GM12891 (cell line): ENCODE measurements around the gene NAA20. TPM values are rescaled to one million over a fixed set of nuclear protein-coding genes. Genes with fewer than 3 reads are reported as not detected.
A peak's percentile ranks its signal among the peaks of the same experiment; 100 is the strongest.

Experiments
- DNase-seq: peaks from one replicate; pipeline ENCODE4 v3.0.0; 2011; ENCODE audit warnings: low spot score; ENCODE audit not compliant: insufficient read length
- FAIRE-seq: peaks from 2 replicates; lab custom pipeline; 2011; peaks lifted over from hg19 to GRCh38; lab: Jason Lieb, UNC
- PAX5 ChIP-seq: IDR thresholded peaks from 2 replicates; pipeline ENCODE4 v1.6.1; 2011; ENCODE audit warnings: low read length, moderate library complexity, mild to moderate bottlenecking; ENCODE audit not compliant: insufficient read depth, severe bottlenecking
- POLR2A ChIP-seq: IDR thresholded peaks from 2 replicates; pipeline ENCODE4 v1.6.1; 2011; ENCODE audit warnings: low read depth, low read length, control low read depth
- POLR2AphosphoS5 ChIP-seq: IDR thresholded peaks from 2 replicates; pipeline ENCODE4 v1.6.1; 2011; ENCODE audit warnings: low read depth, low read length, control low read depth
- POU2F2 ChIP-seq: IDR thresholded peaks from 2 replicates; pipeline ENCODE4 v1.6.1; 2011; ENCODE audit warnings: low read depth, mild to moderate bottlenecking, control low read depth, low read length, moderate library complexity
- SPI1 ChIP-seq: IDR thresholded peaks from 2 replicates; pipeline ENCODE4 v1.6.1; 2011; ENCODE audit warnings: low read depth, low read length, control low read depth
- TAF1 ChIP-seq: IDR thresholded peaks from 2 replicates; pipeline ENCODE4 v1.6.1; 2011; ENCODE audit warnings: low read depth, low read length, control low read depth
- polyA plus RNA-seq: library from polyadenylated mRNA; unstranded; fragments of >200 nt; gene quantifications from one replicate; pipeline ENCODE4 v1.2.1, GENCODE V29; 2012; ENCODE audit warnings: low read depth, missing spikeins, inconsistent platforms; ENCODE audit not compliant: missing spikeins

NAA20 gene, protein sequence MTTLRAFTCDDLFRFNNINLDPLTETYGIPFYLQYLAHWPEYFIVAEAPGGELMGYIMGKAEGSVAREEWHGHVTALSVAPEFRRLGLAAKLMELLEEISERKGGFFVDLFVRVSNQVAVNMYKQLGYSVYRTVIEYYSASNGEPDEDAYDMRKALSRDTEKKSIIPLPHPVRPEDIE
- polyA plus RNA-seq = 51.9 TPM

DNA sequence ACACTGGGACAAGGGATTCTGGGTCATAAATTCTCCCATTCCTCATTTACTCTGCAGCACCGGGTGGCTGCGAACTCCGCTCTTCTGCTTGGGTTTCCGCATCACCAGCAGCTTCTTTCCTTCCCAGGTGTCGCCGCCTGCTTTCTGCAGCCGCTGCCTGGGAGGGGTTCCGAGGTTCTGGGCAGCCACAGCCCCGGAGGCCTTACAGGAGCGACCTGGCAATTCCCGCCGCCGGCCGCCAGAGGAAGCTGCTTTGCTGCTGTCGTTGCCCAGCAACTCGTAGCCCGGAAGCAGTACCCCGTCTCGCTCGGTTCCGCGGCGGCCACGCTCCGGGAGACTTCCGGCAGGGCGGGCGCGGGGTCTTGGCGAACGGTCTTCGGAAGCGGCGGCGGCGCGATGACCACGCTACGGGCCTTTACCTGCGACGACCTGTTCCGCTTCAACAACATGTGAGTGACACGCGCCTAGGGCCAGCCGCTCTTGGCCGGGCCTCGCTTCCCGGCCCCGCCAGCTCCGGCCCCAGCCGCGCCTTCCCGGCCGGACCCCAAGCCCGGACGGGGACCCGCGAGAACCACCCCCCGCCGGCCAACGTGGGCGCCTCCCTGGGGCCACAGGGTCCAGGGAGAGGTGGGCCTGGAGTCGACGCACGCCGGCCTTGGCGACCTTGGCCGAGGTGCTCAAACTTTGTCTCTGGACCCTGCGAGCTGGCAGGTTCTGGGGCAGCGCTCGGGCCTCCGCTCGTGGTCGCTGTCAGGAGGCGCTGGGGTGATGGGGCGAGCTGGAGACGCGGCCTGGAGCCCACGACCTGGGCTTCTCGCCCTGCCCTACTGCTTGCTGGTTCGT lies at the start of gene NAA20:
TSS of gene NAA20 (plus strand) at position 362 of the 843 bp plus-strand sequence. CDS start at position 397, 35 bp downstream.
- TF ChIP-seq PAX5 (peak; percentile 80), POU2F2 (no peak), SPI1 (0 out of 2 replicates have a peak, but pooled peaks have one; percentile 5), POLR2AphosphoS5 (no peak), TAF1 (peak; percentile 55; the same call in 1 of the 2 replicates)
- peak; percentile 94 for FAIRE-seq
- peak; percentile 93 for DNase-seq

DNA sequence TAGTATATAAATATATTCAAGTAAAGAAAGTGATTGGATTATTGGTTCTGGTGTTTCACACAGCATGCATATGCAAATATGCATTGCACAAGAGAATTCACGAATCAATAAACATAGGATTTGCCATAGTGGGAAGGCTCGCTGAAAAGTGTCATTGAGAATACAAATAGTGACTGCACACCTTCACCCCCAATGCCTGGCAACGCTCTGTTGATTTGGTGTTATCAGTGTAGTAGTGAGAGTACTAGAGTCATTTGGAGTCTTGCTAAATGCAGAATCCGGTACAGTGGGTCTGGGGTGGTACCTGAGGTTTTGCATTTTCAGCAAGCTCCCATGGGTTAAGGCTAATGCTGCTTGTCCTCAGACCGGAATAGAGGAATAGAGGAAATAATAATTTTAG lies 49.7 kb upstream of the NAA20 start:
- DNase-seq = no peak
- no peak for FAIRE-seq

DNA sequence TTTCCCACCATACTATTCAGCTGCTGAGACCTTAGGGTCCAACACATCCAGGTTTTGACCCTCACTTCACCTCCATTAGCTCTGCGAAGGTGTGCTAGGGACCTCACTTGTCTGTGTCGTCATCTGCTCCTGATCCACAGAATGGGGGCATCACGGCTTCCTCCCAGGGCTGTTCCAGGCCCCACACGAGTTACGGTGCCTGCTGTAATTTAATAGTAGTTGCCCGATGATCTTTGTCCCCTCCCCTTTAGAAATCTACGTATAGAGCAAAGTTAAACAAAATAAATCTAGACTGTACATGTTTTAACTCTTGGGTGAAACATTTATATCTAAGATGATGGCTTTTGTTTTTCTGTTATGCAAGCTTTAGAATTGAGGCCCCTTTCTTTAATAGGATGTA lies 49.1 kb upstream of the NAA20 start:
- DNase-seq (no peak), FAIRE-seq (no peak)
- no peak for TF ChIP-seq SPI1
- TF ChIP-seq POU2F2 = no peak
- no peak for TF ChIP-seq TAF1
- no peak for TF ChIP-seq POLR2AphosphoS5
- TF ChIP-seq PAX5 = no peak
- no peak for TF ChIP-seq POLR2A

More for the DNA sequence above, 49.7 kb upstream of the NAA20 start:
- no peak for TF ChIP-seq TAF1
- no peak for TF ChIP-seq POLR2A
- no peak for TF ChIP-seq SPI1
- no peak for TF ChIP-seq POU2F2
- no peak for TF ChIP-seq PAX5
- TF ChIP-seq POLR2AphosphoS5 = no peak

DNA sequence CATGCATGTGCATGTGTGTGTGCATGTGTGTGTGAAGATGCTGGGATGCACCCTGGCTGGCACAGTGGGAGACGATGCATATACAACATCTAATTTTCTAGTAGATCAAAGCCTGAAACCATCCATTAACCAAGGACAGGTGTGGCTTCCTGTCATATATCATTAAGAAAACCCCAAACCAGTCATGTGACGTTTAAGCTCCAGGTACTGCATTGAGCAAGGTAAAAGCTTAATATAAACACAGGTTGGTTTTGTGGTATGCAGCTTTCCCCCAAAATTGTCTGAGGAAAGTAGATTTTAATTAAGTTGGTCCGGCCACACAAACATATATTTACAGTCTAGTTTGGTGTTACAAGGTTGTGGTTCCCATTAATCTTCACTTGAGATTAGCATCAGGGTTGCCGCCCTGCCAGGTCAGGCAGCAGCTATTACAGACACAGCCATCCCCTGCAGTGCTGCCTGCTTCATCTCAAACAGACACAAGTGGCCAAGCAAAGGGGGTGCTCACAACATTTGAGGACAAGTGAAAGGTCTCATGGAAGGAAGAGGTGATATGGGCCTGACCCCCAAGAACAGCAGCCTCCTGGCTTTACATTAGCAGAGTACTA lies 48.6 kb upstream of the NAA20 start:
- TF ChIP-seq SPI1 (no peak), POLR2AphosphoS5 (no peak)
- DNase-seq (no peak), FAIRE-seq (peak; percentile 82)

DNA sequence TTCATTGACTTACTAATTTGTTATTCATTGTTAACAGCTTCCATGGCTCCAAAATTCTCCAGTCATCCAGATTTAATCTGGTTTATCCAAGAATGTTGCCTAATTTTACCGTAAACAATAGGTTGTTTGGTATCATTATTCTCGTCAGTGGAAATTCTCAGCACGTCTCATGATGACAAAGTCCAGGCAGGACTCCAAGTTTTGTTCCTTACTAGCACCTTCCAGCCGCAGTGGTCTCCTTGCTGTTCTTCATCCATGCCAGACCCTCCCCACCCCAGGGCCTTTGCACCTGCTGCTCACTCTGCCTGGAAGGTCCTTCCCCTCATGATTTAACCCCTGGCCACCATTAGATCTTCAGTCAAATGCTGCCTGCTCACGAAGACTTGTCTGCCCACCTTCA lies 48.1 kb upstream of the NAA20 start:
- FAIRE-seq (no peak), DNase-seq (no peak)
- TF ChIP-seq SPI1 (no peak), PAX5 (no peak), POU2F2 (no peak), TAF1 (no peak), POLR2AphosphoS5 (no peak), POLR2A (no peak)

DNA sequence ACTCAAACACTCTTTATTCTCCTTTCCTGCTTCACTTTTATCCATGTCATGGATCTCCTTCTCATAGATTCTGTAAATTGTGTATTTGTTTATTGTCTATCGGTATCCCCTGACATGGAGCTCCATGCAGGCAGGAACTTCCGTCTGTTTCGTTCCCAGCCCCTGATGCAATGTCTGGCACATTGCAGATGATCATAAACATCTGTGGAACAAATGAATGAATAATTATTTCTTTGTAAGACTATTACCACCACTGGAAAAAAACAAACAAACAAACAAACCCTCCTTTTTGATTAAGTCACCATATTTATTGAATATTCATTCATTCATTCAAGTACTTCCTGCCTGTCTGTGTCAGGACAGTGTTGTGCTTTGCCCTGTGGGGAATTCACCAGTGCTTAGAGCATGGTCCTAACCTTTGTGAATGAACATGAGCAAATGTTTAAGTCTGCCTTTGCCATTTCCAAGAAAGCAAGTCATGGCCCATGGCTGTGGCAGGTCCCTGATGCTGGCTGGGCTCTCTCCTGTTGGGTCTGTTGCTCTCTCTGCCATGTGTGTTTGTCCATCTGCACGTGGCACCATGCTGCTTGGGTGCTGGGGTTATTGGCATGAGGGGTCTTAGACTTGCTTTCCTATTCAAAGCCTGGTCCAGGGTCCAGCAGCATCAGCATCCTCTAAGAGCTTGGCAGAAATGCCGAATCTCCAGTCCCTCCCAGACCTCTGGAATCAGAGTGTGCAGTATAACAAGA lies 47.5 kb upstream of the NAA20 start:
- no peak for FAIRE-seq
- DNase-seq = no peak
- TF ChIP-seq POLR2A (no peak), POU2F2 (no peak), PAX5 (no peak), SPI1 (no peak), POLR2AphosphoS5 (no peak), TAF1 (no peak)

DNA sequence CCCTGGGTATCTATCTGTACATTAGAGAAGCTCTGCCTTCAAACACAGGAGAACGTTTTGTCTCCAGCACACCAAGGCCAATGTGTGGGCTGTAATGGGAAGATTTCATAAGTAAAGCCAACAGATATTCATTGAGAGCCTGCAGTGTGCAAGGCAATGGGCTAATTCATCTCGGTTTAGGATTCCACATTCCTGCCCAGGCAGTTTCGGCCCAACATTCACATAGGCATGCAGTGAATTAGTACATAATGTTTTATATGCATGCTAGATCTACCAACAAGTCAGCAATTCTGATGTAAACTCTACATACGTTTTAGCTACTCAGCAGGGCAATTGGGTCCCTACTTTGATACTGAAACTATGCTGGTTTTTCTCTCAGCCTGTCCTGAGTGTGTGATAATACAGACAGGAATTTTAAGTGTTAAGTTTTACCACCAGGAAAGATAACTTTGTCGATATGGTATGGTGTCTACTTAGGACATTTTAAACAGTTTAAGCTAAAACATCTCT lies 46.9 kb upstream of the NAA20 start:
- no peak for DNase-seq
- TF ChIP-seq PAX5 (no peak), POU2F2 (no peak), TAF1 (no peak), POLR2A (no peak), POLR2AphosphoS5 (no peak)
- FAIRE-seq = no peak

DNA sequence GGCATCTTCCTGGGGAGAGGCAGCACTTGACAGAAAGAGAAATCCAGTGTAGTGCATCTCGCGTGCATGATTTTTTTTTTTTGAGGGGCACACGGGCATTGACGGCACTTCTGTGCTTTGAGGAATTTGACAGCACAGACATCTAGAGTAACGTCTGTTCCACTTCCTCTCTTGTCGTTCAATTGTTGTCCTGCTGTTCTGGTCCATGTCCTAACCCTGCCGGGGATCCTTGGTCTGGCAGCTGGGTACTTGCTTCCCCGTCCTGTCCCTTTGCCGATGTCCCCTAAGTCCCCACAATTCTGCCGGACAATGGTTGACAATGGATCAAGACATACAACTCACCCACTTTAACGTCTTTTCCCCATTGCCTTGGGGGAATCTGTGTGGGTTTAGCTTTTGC lies 46.0 kb upstream of the NAA20 start:
- DNase-seq = no peak
- FAIRE-seq = no peak
- no peak for TF ChIP-seq POLR2A
- TF ChIP-seq TAF1 = no peak
- no peak for TF ChIP-seq POLR2AphosphoS5
- TF ChIP-seq PAX5 = no peak
- 0 out of 2 replicates have a peak, but pooled peaks have one; percentile 7 for TF ChIP-seq SPI1

DNA sequence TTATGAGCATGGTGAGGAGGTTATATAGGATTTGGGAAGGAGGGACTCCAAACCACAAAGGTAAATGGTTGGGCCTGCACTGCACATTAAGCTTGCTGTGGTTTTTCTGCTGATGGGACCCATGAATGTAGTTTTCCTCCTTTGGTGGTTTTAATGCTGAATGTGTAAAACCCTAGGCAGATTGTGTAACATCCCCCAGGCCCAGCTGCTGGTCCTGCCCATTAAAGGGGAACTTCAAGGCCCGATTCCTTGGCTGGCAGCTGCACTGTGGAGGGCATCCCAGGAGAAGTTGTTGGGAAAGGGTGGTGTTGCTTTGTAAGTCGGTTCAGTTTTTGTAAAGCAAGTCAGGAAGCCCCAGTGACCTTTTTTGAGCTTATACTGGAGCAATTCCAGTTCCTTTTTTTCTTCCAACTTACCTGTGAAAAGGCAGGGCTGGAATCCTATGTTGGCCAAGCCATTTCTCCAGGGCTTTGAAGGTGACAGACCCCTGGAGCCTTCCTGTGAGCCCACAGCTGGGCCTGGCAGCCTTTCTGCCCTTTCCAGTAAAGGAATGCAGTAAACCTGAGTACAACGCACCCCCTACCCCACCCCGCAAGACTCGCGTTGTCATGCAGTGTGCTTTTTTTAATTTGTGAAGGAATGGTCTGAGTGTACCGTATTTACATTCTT lies 43.1 kb upstream of the NAA20 start:
- DNase-seq = no peak
- no peak for FAIRE-seq
- TF ChIP-seq POU2F2 (no peak), SPI1 (0 out of 2 replicates have a peak, but pooled peaks have one; percentile 5)
